H9 (cell line): Measurements from ENCODE around the gene JUNB. TPM values are rescaled to one million over a fixed set of nuclear protein-coding genes. Genes with fewer than 3 reads are reported as not detected.

ENCODE experiments used
- DNase-seq: peaks from one replicate; pipeline ENCODE4 v3.0.0-alpha.2; 2017
- H2AFZ ChIP-seq: one replicate; pipeline ENCODE4 v1.6.1; 2013; ENCODE audit warnings: mild to moderate bottlenecking, low read length, control low read depth, moderate library complexity
- H2AK5ac ChIP-seq: 2 replicates; pipeline ENCODE4 v1.6.1; 2013; ENCODE audit warnings: low read length, control low read depth, mixed read lengths; ENCODE audit not compliant: insufficient read length
- H2BK120ac ChIP-seq: one replicate; pipeline ENCODE4 v1.6.1; 2013; ENCODE audit warnings: low read depth, mild to moderate bottlenecking, low read length, control low read depth, inconsistent platforms; ENCODE audit not compliant: poor library complexity, severe bottlenecking
- H2BK12ac ChIP-seq: 2 replicates; pipeline ENCODE4 v1.6.1; 2013; ENCODE audit warnings: low read length, control low read depth, mixed read lengths, low read depth; ENCODE audit not compliant: insufficient read length
- H2BK15ac ChIP-seq: 2 replicates; pipeline ENCODE4 v1.6.1; 2013; ENCODE audit warnings: low read depth, low read length, control low read depth
- H2BK20ac ChIP-seq: one replicate; pipeline ENCODE4 v1.6.1; 2013; ENCODE audit warnings: low read depth, mild to moderate bottlenecking, low read length, control low read depth, inconsistent platforms; ENCODE audit not compliant: poor library complexity, severe bottlenecking
- H2BK5ac ChIP-seq: 2 replicates; pipeline ENCODE4 v1.6.1; 2013; ENCODE audit warnings: low read length, control low read depth, mixed read lengths; ENCODE audit not compliant: insufficient read length
- H3K14ac ChIP-seq: 2 replicates; pipeline ENCODE4 v1.6.1; 2013; ENCODE audit warnings: low read length, control low read depth; ENCODE audit not compliant: insufficient read depth
- H3K18ac ChIP-seq: 2 replicates; pipeline ENCODE4 v1.6.1; 2013; ENCODE audit warnings: low read depth, mild to moderate bottlenecking, mixed read lengths, low read length, control low read depth; ENCODE audit not compliant: insufficient read length
- H3K23ac ChIP-seq: 2 replicates; pipeline ENCODE4 v1.6.1; 2013; ENCODE audit warnings: low read length, control low read depth, mixed read lengths, low read depth; ENCODE audit not compliant: insufficient read length
- H3K23me2 ChIP-seq: 2 replicates; pipeline ENCODE4 v1.6.1; 2013; ENCODE audit warnings: low read depth, mild to moderate bottlenecking, mixed read lengths, low read length, control low read depth; ENCODE audit not compliant: insufficient read length, poor library complexity, severe bottlenecking
- H3K27ac ChIP-seq: 2 replicates; pipeline ENCODE4 v1.5.1; 2013; ENCODE audit warnings: low read length, control low read depth, mixed read lengths, low read depth; ENCODE audit not compliant: insufficient read length
- H3K27me3 ChIP-seq: 2 replicates; pipeline ENCODE4 v1.6.1; 2013; ENCODE audit warnings: low read length, control low read depth, inconsistent platforms; ENCODE audit not compliant: insufficient read depth
- H3K4ac ChIP-seq: 2 replicates; pipeline ENCODE4 v1.6.1; 2013; ENCODE audit warnings: low read depth, mild to moderate bottlenecking, control low read depth, inconsistent platforms, low read length, moderate library complexity
- H3K4me1 ChIP-seq: 2 replicates; pipeline ENCODE4 v1.6.1; 2013; ENCODE audit warnings: low read length, control low read depth, inconsistent platforms; ENCODE audit not compliant: insufficient read depth
- H3K4me2 ChIP-seq: 2 replicates; pipeline ENCODE4 v1.6.1; 2013; ENCODE audit warnings: low read length, control low read depth, mixed read lengths; ENCODE audit not compliant: insufficient read length, insufficient read depth
- H3K56ac ChIP-seq: 2 replicates; pipeline ENCODE4 v1.6.1; 2013; ENCODE audit warnings: low read depth, mild to moderate bottlenecking, mixed read lengths, low read length, control low read depth; ENCODE audit not compliant: insufficient read length
- H3K79me1 ChIP-seq: 2 replicates; pipeline ENCODE4 v1.6.1; 2013; ENCODE audit warnings: low read depth, mild to moderate bottlenecking, moderate library complexity, low read length, control low read depth, inconsistent platforms; ENCODE audit not compliant: insufficient read depth, poor library complexity, severe bottlenecking
- H3K79me2 ChIP-seq: 2 replicates; pipeline ENCODE4 v1.6.1; 2013; ENCODE audit warnings: low read length, control low read depth, inconsistent platforms; ENCODE audit not compliant: insufficient read depth
- H3K9ac ChIP-seq: 2 replicates; pipeline ENCODE4 v1.6.1; 2013; ENCODE audit warnings: low read length, control low read depth, mixed read lengths; ENCODE audit not compliant: insufficient read length; ENCODE audit errors: extremely low read depth
- H3K9me3 ChIP-seq: one replicate; pipeline ENCODE4 v1.6.1; 2013; ENCODE audit warnings: low read depth, low read length, inconsistent platforms; ENCODE audit not compliant: control insufficient read depth
- H3T11ph ChIP-seq: one replicate; pipeline ENCODE4 v1.6.1; 2013; ENCODE audit warnings: mild to moderate bottlenecking, low read length, control low read depth, inconsistent platforms
- H4K20me1 ChIP-seq: one replicate; pipeline ENCODE4 v1.6.1; 2013; ENCODE audit not compliant: control insufficient read depth, insufficient read length, insufficient read depth
- H4K5ac ChIP-seq: 2 replicates; pipeline ENCODE4 v1.6.1; 2013; ENCODE audit warnings: low read depth, mild to moderate bottlenecking, mixed read lengths, low read length, control low read depth; ENCODE audit not compliant: insufficient read length
- H4K8ac ChIP-seq: replicated peaks from 2 replicates; pipeline ENCODE4 v1.6.1; 2013; ENCODE audit warnings: low read length, control low read depth, mixed read lengths, low read depth; ENCODE audit not compliant: insufficient read length
- H4K91ac ChIP-seq: 2 replicates; pipeline ENCODE4 v1.6.1; 2013; ENCODE audit warnings: low read depth, mild to moderate bottlenecking, moderate library complexity, mixed read lengths, low read length, control low read depth; ENCODE audit not compliant: insufficient read length
- H3K27ac Mint-ChIP-seq, 3 experiments: 2 replicates in 2 of 3; 3 replicates in 1 of 3; pipeline ENCODE4 v1.8.0; 2020 to 2021; ENCODE audit warnings: mixed read lengths in 3 of 3, mild to moderate bottlenecking in 1 of 3, moderate library complexity in 1 of 3
- H3K27me3 Mint-ChIP-seq: 2 replicates; pipeline ENCODE4 v1.8.0; 2021; ENCODE audit warnings: low read depth, mild to moderate bottlenecking, moderate library complexity, mixed read lengths
- H3K36me3 Mint-ChIP-seq, 3 experiments: 2 replicates in 2 of 3; 3 replicates in 1 of 3; pipeline ENCODE4 v1.8.0; 2020 to 2021; ENCODE audit warnings: low read depth in 3 of 3, mixed read lengths in 3 of 3; ENCODE audit not compliant: insufficient read depth in 1 of 3
- H3K4me1 Mint-ChIP-seq, 2 experiments: 2 replicates each; pipeline ENCODE4 v1.8.0; 2020; ENCODE audit warnings: mixed read lengths in 2 of 2
- H3K4me3 Mint-ChIP-seq, 2 experiments: 2 replicates in 1 of 2; 3 replicates in 1 of 2; pipeline ENCODE4 v1.8.0; 2020 to 2021; ENCODE audit warnings: mild to moderate bottlenecking in 2 of 2, mixed read lengths in 2 of 2, moderate library complexity in 1 of 2
- H3K9me3 Mint-ChIP-seq, 2 experiments: 2 replicates in 1 of 2; 3 replicates in 1 of 2; pipeline ENCODE4 v1.8.0; 2020; ENCODE audit warnings: mild to moderate bottlenecking in 2 of 2, mixed read lengths in 2 of 2, moderate library complexity in 1 of 2
- CTCF ChIP-seq: fragments of 200-600 bp; sonication (generic); conservative IDR thresholded peaks from 3 replicates; pipeline ENCODE4 v1.8.0; 2021; ENCODE audit warnings: antibody characterized with exemption, mild to moderate bottlenecking
- WGBS: extraction: QIAGEN DNeasy Blood & Tissue Kit; methylation state at CpG from one replicate; pipeline ENCODE4 v1.1.7; 2013; ENCODE audit warnings: missing lambda C conversion rate, low lambda C conversion rate, mixed read lengths; ENCODE audit not compliant: insufficient read length; ENCODE audit errors: extremely low coverage; 5-methylcytosine and 5-hydroxymethylcytosine counted together
- total RNA-seq: library from RNA; stranded (reverse); gene quantifications from 2 replicates; pipeline ENCODE4 v1.2.1, GENCODE V29; 2021

The JUNB gene
- total RNA-seq, 1 experiment from 2014 or later = 15.9 TPM

GRCh38 chr19:12806242-12807081 lies 15.2 kb downstream of the JUNB start, which contains the start of gene RNASEH2A:
Gene RNASEH2A, plus strand, starts transcription at chr19:12806584. Its CDS starts 90 bp downstream, at chr19:12806674.
- WGBS = no CpG with 5 or more reads among the region's 66 CpGs
- Mint-ChIP-seq H3K36me3 (peaks cover 9 to 41% (median 27%) of the 10 kb centered on the region in 3 experiments), H3K27me3 (peaks cover 6% of the 10 kb centered on the region), H3K4me3 (peak within 1 kb of the TSS; percentile 95 to 96), H3K4me1 (peaks cover 10 to 21% of the 10 kb centered on the region in 2 experiments), H3K9me3 (no peaks in the 10 kb centered on the region; a peak in 1 of 5 replicates), H3K27ac (peak within 1 kb of the TSS; percentile 62 to 97 (median 97); a peak in 6 of 7 replicates)
- no peak within 1 kb of the TSS for H3K4ac ChIP-seq
- H2BK20ac ChIP-seq = no peak within 1 kb of the TSS
- H3K4me2 ChIP-seq = peak within 1 kb of the TSS; percentile 92
- no peak within 1 kb of the TSS for H4K91ac ChIP-seq
- no peak within 1 kb of the TSS for H2AK5ac ChIP-seq
- H3K14ac ChIP-seq = peak within 1 kb of the TSS; percentile 85
- H3K9ac ChIP-seq = peak within 1 kb of the TSS; percentile 72
- H4K20me1 ChIP-seq = no peaks in the 10 kb centered on the region
- H4K8ac ChIP-seq = no peak within 1 kb of the TSS
- H2BK15ac ChIP-seq = no peak within 1 kb of the TSS
- DNase-seq = peak; percentile 91
- no peaks in the 10 kb centered on the region for H3K79me1 ChIP-seq
- H3T11ph ChIP-seq = no peak within 1 kb of the TSS
- H3K18ac ChIP-seq = peak within 1 kb of the TSS; percentile 74
- H2BK120ac ChIP-seq = no peak within 1 kb of the TSS
- peaks cover 19% of the 10 kb centered on the region for H3K23me2 ChIP-seq
- H3K79me2 ChIP-seq = no peaks in the 10 kb centered on the region
- no peaks in the 10 kb centered on the region for H3K27me3 ChIP-seq
- H3K23ac ChIP-seq = no peak within 1 kb of the TSS
- H3K27ac ChIP-seq = no peak within 1 kb of the TSS
- no peaks in the 10 kb centered on the region for H3K9me3 ChIP-seq
- H2BK12ac ChIP-seq = no peak within 1 kb of the TSS
- no peak within 1 kb of the TSS for H2BK5ac ChIP-seq
- H3K4me1 ChIP-seq = no peaks in the 10 kb centered on the region
- TF ChIP-seq CTCF = no peak
- no peak within 1 kb of the TSS for H4K5ac ChIP-seq
- H2AFZ ChIP-seq = no peak within 1 kb of the TSS
- peak within 1 kb of the TSS; percentile 21 for H3K56ac ChIP-seq
